SK-N-SH treated with all-trans-retinoic acid at 6 μM for 48 hours (cell line): ENCODE measurements around the gene TCEA2.

Experiments used
- ATAC-seq: fragments of 200-7000 bp; cut with Tn5 transposase; 3 replicates; pipeline ENCODE4 v1.9.1; 2020; ENCODE audit warnings: mild to moderate bottlenecking, moderate library complexity
- ARNTL ChIP-seq: fragments of 450-650 bp; formaldehyde crosslinking; IDR thresholded peaks from 2 replicates; pipeline ENCODE4 v1.5.0; 2020; ENCODE audit warnings: low read depth, mild to moderate bottlenecking, moderate library complexity, borderline replicate concordance
- BACH2 ChIP-seq: fragments of 250-450 bp; sonication (Bioruptor Pico); IDR thresholded peaks from 2 replicates; pipeline ENCODE4 v1.9.0; 2021; ENCODE audit warnings: mild to moderate bottlenecking, borderline replicate concordance
- CSDC2 ChIP-seq: fragments of 250-450 bp; sonication (Bioruptor Pico); IDR thresholded peaks from 2 replicates; pipeline ENCODE4 v1.5.0; 2020; ENCODE audit warnings: mild to moderate bottlenecking, moderate library complexity
- ESRRG ChIP-seq: fragments of 250-450 bp; sonication (Bioruptor Pico); IDR thresholded peaks from 2 replicates; pipeline ENCODE4 v1.6.1; 2021; ENCODE audit warnings: mild to moderate bottlenecking
- GLIS3 ChIP-seq: fragments of 250-450 bp; sonication (Bioruptor Pico); IDR thresholded peaks from 2 replicates; pipeline ENCODE4 v1.5.0; 2020; ENCODE audit warnings: mild to moderate bottlenecking, moderate library complexity
- ISL1 ChIP-seq: fragments of 250-450 bp; sonication (Bioruptor Pico); IDR thresholded peaks from 2 replicates; pipeline ENCODE4 v2.1.2; 2022; ENCODE audit warnings: mild to moderate bottlenecking, moderate library complexity
- OSR1 ChIP-seq: fragments of 250-450 bp; sonication (Bioruptor Pico); IDR thresholded peaks from 2 replicates; pipeline ENCODE4 v1.8.0; 2022; ENCODE audit warnings: moderate library complexity, mild to moderate bottlenecking, inconsistent platforms
- PPARA ChIP-seq: fragments of 250-450 bp; sonication (Bioruptor Pico); IDR thresholded peaks from 2 replicates; pipeline ENCODE4 v1.5.0; 2020; ENCODE audit warnings: mild to moderate bottlenecking, borderline replicate concordance
- SNAI2 ChIP-seq: fragments of 250-450 bp; sonication (Bioruptor Pico); IDR thresholded peaks from 2 replicates; pipeline ENCODE4 v1.5.0; 2020; ENCODE audit warnings: mild to moderate bottlenecking, moderate library complexity
- TOX ChIP-seq: fragments of 250-450 bp; sonication (Bioruptor Pico); IDR thresholded peaks from 2 replicates; pipeline ENCODE4 v1.8.0; 2021; ENCODE audit warnings: mild to moderate bottlenecking, moderate library complexity, borderline replicate concordance
- ZC3H10 ChIP-seq: fragments of 250-450 bp; sonication (Bioruptor Pico); IDR thresholded peaks from 2 replicates; pipeline ENCODE4 v1.5.1; 2021; ENCODE audit warnings: mild to moderate bottlenecking, moderate library complexity
- ZFP3 ChIP-seq: fragments of 250-450 bp; sonication (Bioruptor Pico); IDR thresholded peaks from 2 replicates; pipeline ENCODE4 v1.5.0; 2020; ENCODE audit warnings: mild to moderate bottlenecking, moderate library complexity
- ZFP30 ChIP-seq: fragments of 450-650 bp; formaldehyde crosslinking; IDR thresholded peaks from 2 replicates; pipeline ENCODE4 v1.5.0; 2022; ENCODE audit warnings: mild to moderate bottlenecking, moderate library complexity
- ZNF565 ChIP-seq: fragments of 450-650 bp; formaldehyde crosslinking; conservative IDR thresholded peaks from 2 replicates; pipeline ENCODE4 v1.5.0; 2020; ENCODE audit warnings: low read depth, mild to moderate bottlenecking, moderate library complexity
- ZNF70 ChIP-seq: fragments of 450-650 bp; formaldehyde crosslinking; IDR thresholded peaks from 2 replicates; pipeline ENCODE4 v1.5.0; 2020; ENCODE audit warnings: mild to moderate bottlenecking, moderate library complexity
- ZNF8 ChIP-seq: fragments of 450-650 bp; formaldehyde crosslinking; IDR thresholded peaks from 2 replicates; pipeline ENCODE4 v1.5.0; 2020; ENCODE audit warnings: mild to moderate bottlenecking, moderate library complexity
- TF ChIP-seq, protein P1 (sequence below): fragments of 250-450 bp; sonication (Bioruptor Pico); IDR thresholded peaks from 2 replicates; pipeline ENCODE4 v1.8.0; 2020; ENCODE audit warnings: mild to moderate bottlenecking, moderate library complexity, borderline replicate concordance
- TF ChIP-seq, protein P2 (sequence below): fragments of 250-450 bp; sonication (Bioruptor Pico); IDR thresholded peaks from 2 replicates; pipeline ENCODE4 v1.8.0; 2021; ENCODE audit warnings: low read depth, mild to moderate bottlenecking, moderate library complexity, borderline replicate concordance
- TF ChIP-seq, protein P3 (sequence below): fragments of 250-450 bp; sonication (Bioruptor Pico); IDR thresholded peaks from 2 replicates; pipeline ENCODE4 v1.5.1; 2020; ENCODE audit warnings: low read depth, mild to moderate bottlenecking, moderate library complexity
- TF ChIP-seq, protein P4 (sequence below): fragments of 250-450 bp; sonication (Bioruptor Pico); IDR thresholded peaks from 2 replicates; pipeline ENCODE4 v1.5.0; 2020; ENCODE audit warnings: mild to moderate bottlenecking, moderate library complexity
- TF ChIP-seq, protein P5 (sequence below): fragments of 250-450 bp; sonication (Bioruptor Pico); IDR thresholded peaks from 2 replicates; pipeline ENCODE4 v1.5.1; 2021; ENCODE audit warnings: mild to moderate bottlenecking, moderate library complexity

TCEA2 gene

DNA sequence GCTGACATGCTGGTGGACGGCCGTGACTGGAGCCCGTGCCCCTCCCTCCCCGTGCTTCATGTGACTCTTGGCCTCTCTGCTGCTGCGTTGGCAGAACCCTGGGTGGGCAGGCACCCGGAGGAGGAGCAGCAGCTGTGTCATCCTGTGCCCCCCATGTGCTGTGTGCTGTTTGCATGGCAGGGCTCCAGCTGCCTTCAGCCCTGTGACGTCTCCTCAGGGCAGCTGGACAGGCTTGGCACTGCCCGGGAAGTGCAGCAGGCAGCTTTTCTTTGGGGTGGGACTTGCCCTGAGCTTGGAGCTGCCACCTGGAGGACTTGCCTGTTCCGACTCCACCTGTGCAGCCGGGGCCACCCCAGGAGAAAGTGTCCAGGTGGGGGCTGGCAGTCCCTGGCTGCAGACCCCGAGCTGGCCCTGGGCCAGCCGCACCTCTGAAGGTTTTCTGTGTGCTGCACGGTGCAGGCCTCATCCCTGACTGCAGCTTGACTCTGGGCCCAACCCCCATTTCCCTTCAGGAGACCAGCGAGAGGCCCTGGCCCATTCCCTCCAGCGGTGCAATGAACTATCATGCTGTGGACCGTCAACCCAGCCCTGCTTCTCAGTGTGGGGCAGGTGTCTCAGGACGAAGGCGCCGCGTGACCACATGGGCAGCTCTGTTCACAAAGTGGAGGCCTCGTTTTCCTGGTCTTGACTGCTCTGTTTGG, 36.2 kb downstream of the TCEA2 start:
- TF ChIP-seq BACH2 (CRISPR knock-in tag): no peak
- TF ChIP-seq CSDC2 (CRISPR knock-in tag): no peak
- no peak for TF ChIP-seq ZC3H10 (CRISPR knock-in tag)
- TF ChIP-seq, protein P1, sequence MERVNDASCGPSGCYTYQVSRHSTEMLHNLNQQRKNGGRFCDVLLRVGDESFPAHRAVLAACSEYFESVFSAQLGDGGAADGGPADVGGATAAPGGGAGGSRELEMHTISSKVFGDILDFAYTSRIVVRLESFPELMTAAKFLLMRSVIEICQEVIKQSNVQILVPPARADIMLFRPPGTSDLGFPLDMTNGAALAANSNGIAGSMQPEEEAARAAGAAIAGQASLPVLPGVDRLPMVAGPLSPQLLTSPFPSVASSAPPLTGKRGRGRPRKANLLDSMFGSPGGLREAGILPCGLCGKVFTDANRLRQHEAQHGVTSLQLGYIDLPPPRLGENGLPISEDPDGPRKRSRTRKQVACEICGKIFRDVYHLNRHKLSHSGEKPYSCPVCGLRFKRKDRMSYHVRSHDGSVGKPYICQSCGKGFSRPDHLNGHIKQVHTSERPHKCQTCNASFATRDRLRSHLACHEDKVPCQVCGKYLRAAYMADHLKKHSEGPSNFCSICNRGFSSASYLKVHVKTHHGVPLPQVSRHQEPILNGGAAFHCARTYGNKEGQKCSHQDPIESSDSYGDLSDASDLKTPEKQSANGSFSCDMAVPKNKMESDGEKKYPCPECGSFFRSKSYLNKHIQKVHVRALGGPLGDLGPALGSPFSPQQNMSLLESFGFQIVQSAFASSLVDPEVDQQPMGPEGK: no peak
- no peak for TF ChIP-seq ZFP3 (CRISPR knock-in tag)
- no peak for ATAC-seq

DNA sequence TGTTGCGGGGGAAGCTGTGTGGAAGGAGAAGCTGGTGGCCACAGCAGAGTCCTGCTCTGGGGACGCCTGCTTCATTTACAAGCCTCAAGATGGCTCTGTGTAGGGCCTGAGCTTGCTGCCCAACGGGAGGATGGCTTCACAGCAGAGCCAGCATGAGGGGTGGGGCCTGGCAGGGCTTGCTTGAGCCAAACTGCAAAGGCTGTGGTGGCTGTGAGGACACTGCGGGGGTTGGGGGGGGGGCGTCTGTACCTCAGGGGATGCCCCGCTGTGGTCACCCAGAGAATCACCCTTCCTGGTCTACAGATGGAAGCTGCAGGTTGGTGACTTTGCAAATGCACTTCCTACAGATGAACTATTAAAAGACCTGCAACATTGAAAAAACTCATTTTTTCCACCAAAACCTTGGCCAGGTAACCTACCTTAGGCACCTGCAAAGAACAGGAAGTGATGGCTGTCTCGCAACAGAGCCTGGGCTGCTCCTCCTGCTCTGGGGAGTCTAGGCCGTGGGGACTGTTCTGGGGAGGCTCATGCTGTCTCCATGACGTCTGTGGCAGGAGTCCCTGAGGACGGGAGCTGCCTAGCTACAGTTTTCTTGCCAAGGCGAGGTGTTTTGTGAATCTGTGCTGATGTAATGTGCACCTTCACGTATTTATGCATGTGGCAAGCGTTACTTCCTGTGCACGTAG, 37.0 kb downstream of the TCEA2 start:
- no peak for ATAC-seq
- no peak for TF ChIP-seq OSR1 (CRISPR knock-in tag)
- TF ChIP-seq ARNTL (CRISPR knock-in tag): no peak
- TF ChIP-seq ZNF565 (CRISPR knock-in tag): no peak
- TF ChIP-seq ZNF8 (CRISPR knock-in tag): no peak
- TF ChIP-seq, protein P2, sequence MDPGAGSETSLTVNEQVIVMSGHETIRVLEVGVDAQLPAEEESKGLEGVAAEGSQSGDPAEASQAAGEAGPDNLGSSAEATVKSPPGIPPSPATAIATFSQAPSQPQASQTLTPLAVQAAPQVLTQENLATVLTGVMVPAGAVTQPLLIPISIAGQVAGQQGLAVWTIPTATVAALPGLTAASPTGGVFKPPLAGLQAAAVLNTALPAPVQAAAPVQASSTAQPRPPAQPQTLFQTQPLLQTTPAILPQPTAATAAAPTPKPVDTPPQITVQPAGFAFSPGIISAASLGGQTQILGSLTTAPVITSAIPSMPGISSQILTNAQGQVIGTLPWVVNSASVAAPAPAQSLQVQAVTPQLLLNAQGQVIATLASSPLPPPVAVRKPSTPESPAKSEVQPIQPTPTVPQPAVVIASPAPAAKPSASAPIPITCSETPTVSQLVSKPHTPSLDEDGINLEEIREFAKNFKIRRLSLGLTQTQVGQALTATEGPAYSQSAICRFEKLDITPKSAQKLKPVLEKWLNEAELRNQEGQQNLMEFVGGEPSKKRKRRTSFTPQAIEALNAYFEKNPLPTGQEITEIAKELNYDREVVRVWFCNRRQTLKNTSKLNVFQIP (CRISPR knock-in tag): no peak
- TF ChIP-seq TOX (CRISPR knock-in tag): no peak
- no peak for TF ChIP-seq GLIS3
- TF ChIP-seq ISL1 (CRISPR knock-in tag): no peak
- TF ChIP-seq SNAI2 (CRISPR knock-in tag): no peak
- no peak for TF ChIP-seq CSDC2 (CRISPR knock-in tag)
- TF ChIP-seq ZC3H10 (CRISPR knock-in tag): no peak
- TF ChIP-seq, protein P3, sequence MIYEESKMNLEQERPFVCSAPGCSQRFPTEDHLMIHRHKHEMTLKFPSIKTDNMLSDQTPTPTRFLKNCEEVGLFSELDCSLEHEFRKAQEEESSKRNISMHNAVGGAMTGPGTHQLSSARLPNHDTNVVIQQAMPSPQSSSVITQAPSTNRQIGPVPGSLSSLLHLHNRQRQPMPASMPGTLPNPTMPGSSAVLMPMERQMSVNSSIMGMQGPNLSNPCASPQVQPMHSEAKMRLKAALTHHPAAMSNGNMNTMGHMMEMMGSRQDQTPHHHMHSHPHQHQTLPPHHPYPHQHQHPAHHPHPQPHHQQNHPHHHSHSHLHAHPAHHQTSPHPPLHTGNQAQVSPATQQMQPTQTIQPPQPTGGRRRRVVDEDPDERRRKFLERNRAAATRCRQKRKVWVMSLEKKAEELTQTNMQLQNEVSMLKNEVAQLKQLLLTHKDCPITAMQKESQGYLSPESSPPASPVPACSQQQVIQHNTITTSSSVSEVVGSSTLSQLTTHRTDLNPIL (CRISPR knock-in tag): no peak
- TF ChIP-seq PPARA (CRISPR knock-in tag): no peak
- no peak for TF ChIP-seq BACH2 (CRISPR knock-in tag)
- no peak for TF ChIP-seq ESRRG (CRISPR knock-in tag)

DNA sequence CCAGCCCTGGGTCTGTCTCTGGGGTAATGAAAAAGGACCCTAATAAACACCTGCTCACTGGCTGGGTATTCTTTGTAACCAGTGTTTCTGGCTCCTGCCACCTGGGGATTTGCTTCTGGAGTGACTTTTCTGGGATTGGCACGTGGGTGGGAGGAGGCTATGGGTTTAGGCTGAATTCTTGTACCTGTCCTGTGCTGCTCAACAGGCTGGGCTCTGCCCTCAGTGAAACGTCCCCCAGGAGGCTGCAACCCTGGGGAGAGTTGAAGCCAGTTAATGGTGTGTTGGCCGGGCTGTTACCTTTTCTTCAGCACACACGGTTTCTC, 37.5 kb downstream of the TCEA2 start:
- ATAC-seq: no peak

More for the DNA sequence above, 37.5 kb downstream of the TCEA2 start:
- TF ChIP-seq, protein P2 (CRISPR knock-in tag): no peak
- TF ChIP-seq GLIS3 (no peak), ZFP3 (CRISPR knock-in tag) (no peak), ZFP30 (no peak), SNAI2 (CRISPR knock-in tag) (no peak), CSDC2 (CRISPR knock-in tag) (no peak), ZNF8 (CRISPR knock-in tag) (no peak), ISL1 (CRISPR knock-in tag) (no peak), ZC3H10 (CRISPR knock-in tag) (no peak), PPARA (CRISPR knock-in tag) (no peak), ESRRG (CRISPR knock-in tag) (no peak), ZNF70 (CRISPR knock-in tag) (no peak), BACH2 (CRISPR knock-in tag) (no peak), TOX (CRISPR knock-in tag) (no peak)
- TF ChIP-seq, protein P4, sequence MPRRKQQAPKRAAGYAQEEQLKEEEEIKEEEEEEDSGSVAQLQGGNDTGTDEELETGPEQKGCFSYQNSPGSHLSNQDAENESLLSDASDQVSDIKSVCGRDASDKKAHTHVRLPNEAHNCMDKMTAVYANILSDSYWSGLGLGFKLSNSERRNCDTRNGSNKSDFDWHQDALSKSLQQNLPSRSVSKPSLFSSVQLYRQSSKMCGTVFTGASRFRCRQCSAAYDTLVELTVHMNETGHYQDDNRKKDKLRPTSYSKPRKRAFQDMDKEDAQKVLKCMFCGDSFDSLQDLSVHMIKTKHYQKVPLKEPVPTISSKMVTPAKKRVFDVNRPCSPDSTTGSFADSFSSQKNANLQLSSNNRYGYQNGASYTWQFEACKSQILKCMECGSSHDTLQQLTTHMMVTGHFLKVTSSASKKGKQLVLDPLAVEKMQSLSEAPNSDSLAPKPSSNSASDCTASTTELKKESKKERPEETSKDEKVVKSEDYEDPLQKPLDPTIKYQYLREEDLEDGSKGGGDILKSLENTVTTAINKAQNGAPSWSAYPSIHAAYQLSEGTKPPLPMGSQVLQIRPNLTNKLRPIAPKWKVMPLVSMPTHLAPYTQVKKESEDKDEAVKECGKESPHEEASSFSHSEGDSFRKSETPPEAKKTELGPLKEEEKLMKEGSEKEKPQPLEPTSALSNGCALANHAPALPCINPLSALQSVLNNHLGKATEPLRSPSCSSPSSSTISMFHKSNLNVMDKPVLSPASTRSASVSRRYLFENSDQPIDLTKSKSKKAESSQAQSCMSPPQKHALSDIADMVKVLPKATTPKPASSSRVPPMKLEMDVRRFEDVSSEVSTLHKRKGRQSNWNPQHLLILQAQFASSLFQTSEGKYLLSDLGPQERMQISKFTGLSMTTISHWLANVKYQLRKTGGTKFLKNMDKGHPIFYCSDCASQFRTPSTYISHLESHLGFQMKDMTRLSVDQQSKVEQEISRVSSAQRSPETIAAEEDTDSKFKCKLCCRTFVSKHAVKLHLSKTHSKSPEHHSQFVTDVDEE (CRISPR knock-in tag): no peak
- TF ChIP-seq, protein P1: no peak
- TF ChIP-seq, protein P5, sequence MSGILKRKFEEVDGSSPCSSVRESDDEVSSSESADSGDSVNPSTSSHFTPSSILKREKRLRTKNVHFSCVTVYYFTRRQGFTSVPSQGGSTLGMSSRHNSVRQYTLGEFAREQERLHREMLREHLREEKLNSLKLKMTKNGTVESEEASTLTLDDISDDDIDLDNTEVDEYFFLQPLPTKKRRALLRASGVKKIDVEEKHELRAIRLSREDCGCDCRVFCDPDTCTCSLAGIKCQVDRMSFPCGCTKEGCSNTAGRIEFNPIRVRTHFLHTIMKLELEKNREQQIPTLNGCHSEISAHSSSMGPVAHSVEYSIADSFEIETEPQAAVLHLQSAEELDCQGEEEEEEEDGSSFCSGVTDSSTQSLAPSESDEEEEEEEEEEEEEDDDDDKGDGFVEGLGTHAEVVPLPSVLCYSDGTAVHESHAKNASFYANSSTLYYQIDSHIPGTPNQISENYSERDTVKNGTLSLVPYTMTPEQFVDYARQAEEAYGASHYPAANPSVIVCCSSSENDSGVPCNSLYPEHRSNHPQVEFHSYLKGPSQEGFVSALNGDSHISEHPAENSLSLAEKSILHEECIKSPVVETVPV: no peak
- TF ChIP-seq, all 23 proteins: peak for 0
